Measurements from ENCODE around the gene NUP93. TPM values are rescaled to one million over a fixed set of nuclear protein-coding genes. Genes with fewer than 3 reads are reported as not detected.

Gene NUP93
- polyA plus RNA-seq, 2 of the 4 experiments (the other 2 are of a cell fraction): 87.3 to 91.4 TPM

GRCh38 chr16:56700195-56700594, 29.7 kb upstream of the NUP93 start:
- DNase-seq (ENCODE audit: low read depth in 1 of 2, low spot score in 1 of 2) (no peak), FAIRE-seq (no peak), ATAC-seq (no peak)
- TF ChIP-seq CHD4 (IDR thresholded peaks at IDR 0.05; ENCODE audit: borderline replicate concordance): no peak
- TF ChIP-seq POLR2A (IDR thresholded peaks at IDR 0.05; ENCODE audit: low read length): no peak
- no peak for TF ChIP-seq KDM5A (IDR thresholded peaks at IDR 0.05)
- peak; percentile 51 to 78; a peak in 3 of 4 replicates for TF ChIP-seq CEBPB (IDR thresholded peaks at IDR 0.05)
- H3K4me3 ChIP-seq: no peak overlapping the region
- CTCF ChIA-PET: interaction anchor here (1.1 to 4.6 kb wide), 12 partner anchors 9 to 373 kb away, joined by 3 to 104 read pairs (median 30); partner anchors contain the start of genes MT1X and MT2A
- POLR2A ChIA-PET: interaction anchor here (0.7 to 1.3 kb wide), 3 partner anchors 18 to 137 kb away, joined by 3 to 8 read pairs (median 5); partner anchors contain the start of genes MT1X and MT2A
- H3K9me3 ChIP-seq: 0 out of 3 replicates have a peak, but pooled peaks cover 6% of the 10 kb centered on the region
- no peak overlapping the region for H3K4me2 ChIP-seq
- 93% methylated on average over 1 of the region's 1 CpG for WGBS (ENCODE audit: missing lambda C conversion rate)
- peaks cover 2% of the 10 kb centered on the region; the same call in 1 of the 3 replicates for H3K4me1 ChIP-seq
- H3K27ac ChIP-seq: no peak overlapping the region; a peak in 1 of 6 replicates

DNA sequence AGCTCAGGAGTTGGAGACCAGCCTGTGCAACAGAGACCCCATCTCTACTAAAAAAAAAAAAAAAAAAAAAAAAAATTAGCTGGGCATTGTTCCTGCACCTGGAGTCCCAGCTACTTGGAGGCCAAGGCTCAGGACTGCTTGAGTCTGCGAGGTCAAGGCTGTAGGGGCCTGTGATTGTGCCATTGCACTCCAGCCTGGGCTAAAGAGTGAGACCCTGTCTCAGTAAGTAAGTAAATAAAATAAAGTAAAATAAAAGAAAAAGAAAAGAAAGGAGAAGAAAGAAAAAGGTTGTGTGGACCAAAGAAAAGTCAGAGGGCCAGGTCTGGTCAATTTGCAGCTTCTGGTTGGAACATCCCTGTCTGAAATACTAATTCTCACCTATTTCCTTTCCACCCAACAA, 29.3 kb upstream of the NUP93 start:
- Histone ChIP-seq H3K27ac (no peak overlapping the region), H3K4me3 (no peak overlapping the region), H3K4me1 (peaks cover 2% of the 10 kb centered on the region; the same call in 1 of the 3 replicates), H3K4me2 (no peak overlapping the region), H3K9me3 (0 out of 3 replicates have a peak, but pooled peaks cover 6% of the 10 kb centered on the region)
- ATAC-seq (no peak), FAIRE-seq (no peak), DNase-seq (ENCODE audit: low read depth in 1 of 2, low spot score in 1 of 2) (no peak)
- WGBS (ENCODE audit: missing lambda C conversion rate): 94% methylated on average over 1 of the region's 1 CpG
- TF ChIP-seq, protein P1, sequence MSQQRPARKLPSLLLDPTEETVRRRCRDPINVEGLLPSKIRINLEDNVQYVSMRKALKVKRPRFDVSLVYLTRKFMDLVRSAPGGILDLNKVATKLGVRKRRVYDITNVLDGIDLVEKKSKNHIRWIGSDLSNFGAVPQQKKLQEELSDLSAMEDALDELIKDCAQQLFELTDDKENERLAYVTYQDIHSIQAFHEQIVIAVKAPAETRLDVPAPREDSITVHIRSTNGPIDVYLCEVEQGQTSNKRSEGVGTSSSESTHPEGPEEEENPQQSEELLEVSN (IDR thresholded peaks at IDR 0.05; ENCODE audit: borderline replicate concordance, low read depth): no peak
- TF ChIP-seq ZFP36 (IDR thresholded peaks at IDR 0.05; ENCODE audit: borderline replicate concordance, partially characterized antibody) (no peak), BHLHE40 (IDR thresholded peaks at IDR 0.05; ENCODE audit: low read depth, low read length) (no peak), NR3C1 (IDR thresholded peaks at IDR 0.05) (no peak), EHMT2 (IDR thresholded peaks at IDR 0.05; ENCODE audit: low read depth) (no peak), HOXB5 (CRISPR knock-in tag; IDR thresholded peaks at IDR 0.05) (no peak), MAZ (IDR thresholded peaks at IDR 0.05; ENCODE audit: borderline replicate concordance, low read depth, low read length) (no peak), BCL3 (IDR thresholded peaks at IDR 0.05) (no peak), JUN (IDR thresholded peaks at IDR 0.05) (no peak), USF2 (IDR thresholded peaks at IDR 0.05) (no peak), FOXS1 (CRISPR knock-in tag; IDR thresholded peaks at IDR 0.05) (no peak)
- TF ChIP-seq, protein P2, sequence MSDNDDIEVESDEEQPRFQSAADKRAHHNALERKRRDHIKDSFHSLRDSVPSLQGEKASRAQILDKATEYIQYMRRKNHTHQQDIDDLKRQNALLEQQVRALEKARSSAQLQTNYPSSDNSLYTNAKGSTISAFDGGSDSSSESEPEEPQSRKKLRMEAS (IDR thresholded peaks at IDR 0.05): no peak
- POLR2A ChIA-PET: interaction anchor here (0.7 to 1.5 kb wide), 4 partner anchors 16 to 137 kb away, joined by 3 to 8 read pairs (median 4); partner anchors contain the start of genes MT1X and MT2A
- CTCF ChIA-PET: interaction anchor here (0.6 to 4.6 kb wide), 21 partner anchors 9 to 399 kb away, joined by 3 to 104 read pairs (median 22); partner anchors contain the start of genes BBS2, MT1A, MT1G and MT1X

- H3K9me3 ChIP-seq: 0 out of 3 replicates have a peak, but pooled peaks cover 6% of the 10 kb centered on the region
- TF ChIP-seq, protein P3, sequence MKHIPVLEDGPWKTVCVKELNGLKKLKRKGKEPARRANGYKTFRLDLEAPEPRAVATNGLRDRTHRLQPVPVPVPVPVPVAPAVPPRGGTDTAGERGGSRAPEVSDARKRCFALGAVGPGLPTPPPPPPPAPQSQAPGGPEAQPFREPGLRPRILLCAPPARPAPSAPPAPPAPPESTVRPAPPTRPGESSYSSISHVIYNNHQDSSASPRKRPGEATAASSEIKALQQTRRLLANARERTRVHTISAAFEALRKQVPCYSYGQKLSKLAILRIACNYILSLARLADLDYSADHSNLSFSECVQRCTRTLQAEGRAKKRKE (CRISPR knock-in tag; IDR thresholded peaks at IDR 0.05; ENCODE audit: low read depth): no peak
- TF ChIP-seq, protein P4, sequence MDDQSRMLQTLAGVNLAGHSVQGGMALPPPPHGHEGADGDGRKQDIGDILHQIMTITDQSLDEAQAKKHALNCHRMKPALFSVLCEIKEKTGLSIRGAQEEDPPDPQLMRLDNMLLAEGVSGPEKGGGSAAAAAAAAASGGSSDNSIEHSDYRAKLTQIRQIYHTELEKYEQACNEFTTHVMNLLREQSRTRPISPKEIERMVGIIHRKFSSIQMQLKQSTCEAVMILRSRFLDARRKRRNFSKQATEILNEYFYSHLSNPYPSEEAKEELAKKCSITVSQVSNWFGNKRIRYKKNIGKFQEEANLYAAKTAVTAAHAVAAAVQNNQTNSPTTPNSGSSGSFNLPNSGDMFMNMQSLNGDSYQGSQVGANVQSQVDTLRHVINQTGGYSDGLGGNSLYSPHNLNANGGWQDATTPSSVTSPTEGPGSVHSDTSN (IDR thresholded peaks at IDR 0.05): no peak
- TF ChIP-seq MYC (IDR thresholded peaks at IDR 0.05; ENCODE audit: borderline replicate concordance, low read length): no peak
- no peak for TF ChIP-seq HEYL (CRISPR knock-in tag; IDR thresholded peaks at IDR 0.05)
- no peak for TF ChIP-seq HMGXB4 (CRISPR knock-in tag; IDR thresholded peaks at IDR 0.05; ENCODE audit: borderline replicate concordance)
- TF ChIP-seq USF2 (IDR thresholded peaks at IDR 0.05): no peak
- no peak for TF ChIP-seq FOXS1 (CRISPR knock-in tag; IDR thresholded peaks at IDR 0.05)
- no peak for TF ChIP-seq SMC3 (IDR thresholded peaks at IDR 0.05)
- TF ChIP-seq RCOR1 (IDR thresholded peaks at IDR 0.05; ENCODE audit: low read depth, low read length): no peak
- no peak for TF ChIP-seq CEBPB (IDR thresholded peaks at IDR 0.05)
- TF ChIP-seq EP300 (IDR thresholded peaks at IDR 0.05): no peak
- no peak for TF ChIP-seq PHF8 (IDR thresholded peaks at IDR 0.05; ENCODE audit: borderline replicate concordance, low read depth)
- DNase-seq (ENCODE audit: low read depth in 1 of 2, low spot score in 1 of 2) (no peak), ATAC-seq (no peak; a peak in 2 of 6 replicates), FAIRE-seq (no peak)
- H3K4me1 ChIP-seq: peaks cover 2% of the 10 kb centered on the region; the same call in 1 of the 3 replicates
- H3K4me2 ChIP-seq: peak overlapping the region; percentile 35; the same call in 1 of the 3 replicates
- 88% methylated on average over 7 of the region's 7 CpGs for WGBS (ENCODE audit: missing lambda C conversion rate)
- H3K27ac ChIP-seq: peak overlapping the region; percentile 2 to 31; a peak in 1 of 6 replicates
- POLR2A ChIA-PET: interaction anchor here (0.8 to 2.4 kb wide), 6 partner anchors 17 to 101 kb away, joined by 3 to 17 read pairs (median 5); partner anchors contain the start of genes MT1X and MT2A
- CTCF ChIA-PET: interaction anchor here (0.6 to 4.6 kb wide), 71 partner anchors 9 to 943 kb away, joined by 3 to 104 read pairs (median 5); partner anchors contain the start of genes BBS2, MT1A, MT1G and MT1X
- H3K4me3 ChIP-seq: no peak overlapping the region
These were observed 28.4 kb upstream of the NUP93 start for GRCh38 chr16:56701534-56701933.
